Sigmoid colon (tissue), 4 donors: Measurements from ENCODE around the gene POLR3GL.

Source experiments
- EP300 ChIP-seq, 4 donors: sonication (generic); formaldehyde crosslinking; IDR thresholded peaks; one replicate each; pipeline ENCODE4 v1.6.1; 2017; ENCODE audit warnings: antibody characterized with exemption in 4 of 4
- POLR2A ChIP-seq, 2 donors: fragments of 450-650 bp; IDR thresholded peaks; one replicate each; pipeline ENCODE4 v1.6.1; 2016; ENCODE audit warnings: antibody characterized with exemption in 2 of 2, mild to moderate bottlenecking in 2 of 2, moderate library complexity in 2 of 2
- TF ChIP-seq, protein P1 (sequence below), 4 experiments: fragments of 450-650 bp in 3 of 4; fragments of 200-600 bp in 1 of 4; IDR thresholded peaks; one replicate each; pipeline ENCODE4 v1.5.1; 2016 to 2019; ENCODE audit warnings: antibody characterized with exemption in 4 of 4, mild to moderate bottlenecking in 3 of 4, moderate library complexity in 2 of 4

DNA sequence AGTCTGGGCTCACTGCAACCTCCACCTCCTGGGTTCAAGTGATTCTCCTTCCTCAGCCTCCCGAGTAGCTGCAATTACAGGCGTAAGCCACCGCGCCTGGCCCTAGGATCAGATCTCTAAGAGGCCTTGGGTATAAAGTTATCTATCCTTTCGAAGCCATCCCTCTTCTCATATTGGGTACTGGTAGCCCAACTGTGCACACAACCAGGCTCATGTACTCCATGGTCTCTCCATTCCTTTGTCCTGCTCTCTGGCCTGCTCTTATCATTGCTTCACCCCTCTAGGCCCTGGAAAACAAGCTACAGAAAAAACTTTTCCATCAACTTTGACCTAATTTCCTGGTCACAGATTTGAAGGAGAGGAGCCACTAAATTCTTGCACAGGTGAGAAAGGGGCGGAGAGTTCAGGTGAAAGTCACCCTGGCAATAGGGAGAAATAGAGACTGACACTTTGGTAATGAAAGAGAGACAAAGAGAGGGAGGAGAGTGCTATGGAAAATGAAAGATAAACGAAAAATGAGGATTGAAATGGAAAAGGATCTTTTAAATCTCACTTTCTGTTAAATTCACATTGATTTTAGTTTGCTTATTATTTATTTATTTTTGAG lies 25.9 kb downstream of the POLR3GL start:
- TF ChIP-seq EP300 (IDR thresholded peaks at IDR 0.05), result no peak
- TF ChIP-seq, protein P1, sequence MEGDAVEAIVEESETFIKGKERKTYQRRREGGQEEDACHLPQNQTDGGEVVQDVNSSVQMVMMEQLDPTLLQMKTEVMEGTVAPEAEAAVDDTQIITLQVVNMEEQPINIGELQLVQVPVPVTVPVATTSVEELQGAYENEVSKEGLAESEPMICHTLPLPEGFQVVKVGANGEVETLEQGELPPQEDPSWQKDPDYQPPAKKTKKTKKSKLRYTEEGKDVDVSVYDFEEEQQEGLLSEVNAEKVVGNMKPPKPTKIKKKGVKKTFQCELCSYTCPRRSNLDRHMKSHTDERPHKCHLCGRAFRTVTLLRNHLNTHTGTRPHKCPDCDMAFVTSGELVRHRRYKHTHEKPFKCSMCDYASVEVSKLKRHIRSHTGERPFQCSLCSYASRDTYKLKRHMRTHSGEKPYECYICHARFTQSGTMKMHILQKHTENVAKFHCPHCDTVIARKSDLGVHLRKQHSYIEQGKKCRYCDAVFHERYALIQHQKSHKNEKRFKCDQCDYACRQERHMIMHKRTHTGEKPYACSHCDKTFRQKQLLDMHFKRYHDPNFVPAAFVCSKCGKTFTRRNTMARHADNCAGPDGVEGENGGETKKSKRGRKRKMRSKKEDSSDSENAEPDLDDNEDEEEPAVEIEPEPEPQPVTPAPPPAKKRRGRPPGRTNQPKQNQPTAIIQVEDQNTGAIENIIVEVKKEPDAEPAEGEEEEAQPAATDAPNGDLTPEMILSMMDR (IDR thresholded peaks at IDR 0.05), result no peak
- no peak for TF ChIP-seq POLR2A (IDR thresholded peaks at IDR 0.05)
